Fibroblast of pulmonary artery (primary cell): ENCODE measurements around the gene ZFPM1.

Experiments used
- DNase-seq: peaks from one replicate; pipeline ENCODE4 v3.0.0-alpha.2; 2010; ENCODE audit warnings: low read depth
- H3K4me3 ChIP-seq: replicated peaks from 2 replicates; pipeline ENCODE4 v1.5.1; 2011; ENCODE audit warnings: low read depth, mild to moderate bottlenecking, control low read depth, low read length, moderate library complexity
- CTCF ChIP-seq: IDR thresholded peaks from 2 replicates; pipeline ENCODE4 v1.5.1; 2011; ENCODE audit warnings: mild to moderate bottlenecking, control low read depth, low read length, inconsistent platforms; ENCODE audit errors: missing control alignments

Gene ZFPM1

GRCh38 chr16:88413631-88414030, 39.4 kb upstream of the ZFPM1 start:
- no peak overlapping the region for H3K4me3 ChIP-seq
- no peak for TF ChIP-seq CTCF
- DNase-seq: no peak

- no peak for TF ChIP-seq CTCF
- no peak for DNase-seq
- H3K4me3 ChIP-seq: no peak overlapping the region
Observed at GRCh38 chr16:88414521-88415380, 38.3 kb upstream of the ZFPM1 start.

- no peak for DNase-seq
- TF ChIP-seq CTCF: no peak
- H3K4me3 ChIP-seq: no peak overlapping the region
Observed at GRCh38 chr16:88415381-88415705, 37.7 kb upstream of the ZFPM1 start.

- no peak overlapping the region for H3K4me3 ChIP-seq
- no peak for DNase-seq
- TF ChIP-seq CTCF: no peak
Observed at GRCh38 chr16:88415713-88416323, 37.3 kb upstream of the ZFPM1 start.

- H3K4me3 ChIP-seq: no peak overlapping the region
- no peak for TF ChIP-seq CTCF
- DNase-seq: no peak
Observed at GRCh38 chr16:88416686-88417085, 36.4 kb upstream of the ZFPM1 start.

- TF ChIP-seq CTCF: no peak
- no peak for DNase-seq
- no peak overlapping the region for H3K4me3 ChIP-seq
Observed at GRCh38 chr16:88417684-88418476, 35.2 kb upstream of the ZFPM1 start.
